ELF-1 (cell line): ENCODE data around the gene FGFBP3.

ENCODE experiments used
- DNase-seq: peaks from one replicate; pipeline ENCODE4 v3.0.0-alpha.2; 2016; ENCODE audit warnings: low read depth, low spot score

Gene FGFBP3

GRCh38 chr10:91856637-91857036 is 52.6 kb downstream of the FGFBP3 start:
- no peak for DNase-seq
